Progenitor cell of endocrine pancreas (in vitro differentiated cells): Measurements from ENCODE around the gene GPR18. TPM values are rescaled to one million over a fixed set of nuclear protein-coding genes. Genes with fewer than 3 reads are reported as not detected.
A peak's percentile ranks its signal among the peaks of the same experiment; 100 is the strongest.
"Not testable (repeated sequence)": the region's sequence is repeated elsewhere in the genome, so short reads cannot be mapped to it uniquely, and the experiment has no call there.

Experiments used
- DNase-seq: peaks from one replicate; pipeline ENCODE4 v3.0.0; 2021; ENCODE audit warnings: low spot score; ENCODE audit not compliant: unreplicated experiment
- H3K27ac Mint-ChIP-seq: 2 replicates; pipeline ENCODE4 v1.8.0; 2021; ENCODE audit warnings: mild to moderate bottlenecking, moderate library complexity, mixed read lengths
- H3K27me3 Mint-ChIP-seq: 2 replicates; pipeline ENCODE4 v1.8.0; 2021; ENCODE audit warnings: mixed read lengths
- H3K36me3 Mint-ChIP-seq: 2 replicates; pipeline ENCODE4 v1.8.0; 2022; ENCODE audit warnings: mixed read lengths; ENCODE audit not compliant: insufficient read depth
- H3K4me1 Mint-ChIP-seq: 2 replicates; pipeline ENCODE4 v1.8.0; 2021; ENCODE audit warnings: low read depth, mixed read lengths
- H3K4me3 Mint-ChIP-seq: 2 replicates; pipeline ENCODE4 v1.8.0; 2021; ENCODE audit warnings: low read depth, mild to moderate bottlenecking, moderate library complexity, mixed read lengths
- H3K9me3 Mint-ChIP-seq: 2 replicates; pipeline ENCODE4 v1.8.0; 2021; ENCODE audit warnings: low read depth, mixed read lengths
- total RNA-seq: library from RNA; stranded (reverse); gene quantifications from 2 replicates; pipeline ENCODE4 v1.2.1, GENCODE V29; 2021
- TF ChIP-seq, protein P1 (sequence below): fragments of 200-600 bp; sonication (generic); IDR thresholded peaks from one replicate; pipeline ENCODE4 v1.5.0; 2021; ENCODE audit warnings: antibody characterized with exemption, mild to moderate bottlenecking; ENCODE audit not compliant: unreplicated experiment

Gene GPR18
- total RNA-seq, 1 donor from 2014 or later: not detected

DNA sequence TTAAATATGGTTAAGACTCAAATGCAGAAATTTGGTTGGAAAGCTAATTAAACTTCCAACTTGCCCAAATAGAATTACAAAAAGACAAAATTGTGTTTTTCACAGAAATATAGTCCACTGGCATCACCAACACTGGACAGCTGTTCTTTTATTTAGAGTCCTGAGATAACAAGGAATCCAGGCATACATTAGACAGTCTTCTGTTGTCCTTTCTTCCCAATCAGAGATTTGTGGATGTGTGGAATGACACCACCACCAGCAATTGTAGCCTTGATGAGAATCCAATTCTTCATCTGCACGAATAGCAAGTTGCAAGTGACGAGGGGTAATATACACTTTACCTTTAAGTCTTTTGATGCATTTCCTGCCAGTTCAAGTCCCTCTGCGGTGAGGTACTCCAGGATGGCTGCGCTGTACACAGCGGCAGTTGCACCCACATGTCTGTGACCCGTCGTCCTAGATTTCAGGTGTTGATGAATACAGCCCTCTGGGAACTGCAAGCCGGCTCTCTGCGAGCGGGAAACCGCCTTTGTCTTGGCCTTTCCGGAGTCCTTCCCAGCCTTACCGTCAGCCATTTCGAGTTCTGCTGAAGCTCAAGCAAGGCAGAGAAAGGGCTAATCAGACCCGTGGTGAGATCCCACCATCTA lies 42.9 kb downstream of the GPR18 start:
- H3K36me3 Mint-ChIP-seq: peaks cover 4% of the 10 kb centered on the region
- no peak overlapping the region for H3K4me3 Mint-ChIP-seq
- no peak overlapping the region for H3K27ac Mint-ChIP-seq
- H3K9me3 Mint-ChIP-seq: no peaks in the 10 kb centered on the region
- H3K27me3 Mint-ChIP-seq: no peaks in the 10 kb centered on the region
- peaks cover 4% of the 10 kb centered on the region for H3K4me1 Mint-ChIP-seq
- no peak for DNase-seq
- TF ChIP-seq, protein P1, sequence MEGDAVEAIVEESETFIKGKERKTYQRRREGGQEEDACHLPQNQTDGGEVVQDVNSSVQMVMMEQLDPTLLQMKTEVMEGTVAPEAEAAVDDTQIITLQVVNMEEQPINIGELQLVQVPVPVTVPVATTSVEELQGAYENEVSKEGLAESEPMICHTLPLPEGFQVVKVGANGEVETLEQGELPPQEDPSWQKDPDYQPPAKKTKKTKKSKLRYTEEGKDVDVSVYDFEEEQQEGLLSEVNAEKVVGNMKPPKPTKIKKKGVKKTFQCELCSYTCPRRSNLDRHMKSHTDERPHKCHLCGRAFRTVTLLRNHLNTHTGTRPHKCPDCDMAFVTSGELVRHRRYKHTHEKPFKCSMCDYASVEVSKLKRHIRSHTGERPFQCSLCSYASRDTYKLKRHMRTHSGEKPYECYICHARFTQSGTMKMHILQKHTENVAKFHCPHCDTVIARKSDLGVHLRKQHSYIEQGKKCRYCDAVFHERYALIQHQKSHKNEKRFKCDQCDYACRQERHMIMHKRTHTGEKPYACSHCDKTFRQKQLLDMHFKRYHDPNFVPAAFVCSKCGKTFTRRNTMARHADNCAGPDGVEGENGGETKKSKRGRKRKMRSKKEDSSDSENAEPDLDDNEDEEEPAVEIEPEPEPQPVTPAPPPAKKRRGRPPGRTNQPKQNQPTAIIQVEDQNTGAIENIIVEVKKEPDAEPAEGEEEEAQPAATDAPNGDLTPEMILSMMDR: no peak

DNA sequence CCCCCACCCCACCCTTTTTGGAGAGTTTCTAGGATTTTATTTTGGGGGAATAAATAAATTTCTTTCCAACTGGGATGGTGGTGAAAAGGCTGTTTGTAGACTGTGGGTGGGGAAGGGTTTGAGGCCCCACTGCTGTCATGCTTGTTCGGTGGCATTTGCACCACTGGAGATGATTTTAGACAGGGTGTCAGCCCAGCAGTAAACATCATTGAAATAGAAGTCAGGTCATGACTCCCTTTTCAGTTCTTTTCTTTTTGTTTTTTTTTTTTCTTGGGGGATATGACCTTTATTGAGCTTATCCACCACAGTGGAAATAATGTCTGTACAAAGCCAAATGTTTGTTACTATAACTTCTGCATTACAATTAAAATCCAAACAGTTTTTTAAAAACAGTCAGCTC lies 43.4 kb downstream of the GPR18 start:
- DNase-seq: no peak
- peaks cover 4% of the 10 kb centered on the region for H3K4me1 Mint-ChIP-seq
- H3K27me3 Mint-ChIP-seq: no peaks in the 10 kb centered on the region
- H3K27ac Mint-ChIP-seq: no peak overlapping the region
- no peak overlapping the region for H3K4me3 Mint-ChIP-seq
- H3K36me3 Mint-ChIP-seq: peaks cover 4% of the 10 kb centered on the region
- no peaks in the 10 kb centered on the region for H3K9me3 Mint-ChIP-seq
- TF ChIP-seq, protein P1: no peak

DNA sequence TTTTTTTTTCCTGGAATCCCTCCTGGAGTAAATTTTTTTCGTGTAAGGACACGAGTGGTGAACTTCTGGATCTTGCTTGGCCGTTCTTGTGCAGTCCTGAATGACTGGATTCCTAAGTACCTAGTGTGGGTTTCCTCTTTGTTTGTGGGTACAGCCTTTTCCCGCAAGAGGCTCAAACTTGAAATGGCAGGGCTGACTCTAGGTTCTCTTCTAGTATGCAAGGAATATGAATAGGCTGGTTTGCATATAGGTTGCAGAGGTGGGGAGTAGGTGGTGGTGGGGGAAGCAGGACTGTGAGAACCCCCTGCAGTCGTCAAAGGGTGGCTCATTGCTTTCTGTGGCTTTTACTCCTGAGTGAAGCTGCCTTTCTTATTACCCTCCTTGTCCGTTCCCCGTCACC lies 43.9 kb downstream of the GPR18 start:
- DNase-seq: no peak
- H3K27me3 Mint-ChIP-seq: no peaks in the 10 kb centered on the region
- peak overlapping the region; percentile 21 for H3K27ac Mint-ChIP-seq
- H3K36me3 Mint-ChIP-seq: peaks cover 4% of the 10 kb centered on the region
- TF ChIP-seq, protein P1: no peak
- peaks cover 4% of the 10 kb centered on the region for H3K4me1 Mint-ChIP-seq
- H3K4me3 Mint-ChIP-seq: no peak overlapping the region
- no peaks in the 10 kb centered on the region for H3K9me3 Mint-ChIP-seq

DNA sequence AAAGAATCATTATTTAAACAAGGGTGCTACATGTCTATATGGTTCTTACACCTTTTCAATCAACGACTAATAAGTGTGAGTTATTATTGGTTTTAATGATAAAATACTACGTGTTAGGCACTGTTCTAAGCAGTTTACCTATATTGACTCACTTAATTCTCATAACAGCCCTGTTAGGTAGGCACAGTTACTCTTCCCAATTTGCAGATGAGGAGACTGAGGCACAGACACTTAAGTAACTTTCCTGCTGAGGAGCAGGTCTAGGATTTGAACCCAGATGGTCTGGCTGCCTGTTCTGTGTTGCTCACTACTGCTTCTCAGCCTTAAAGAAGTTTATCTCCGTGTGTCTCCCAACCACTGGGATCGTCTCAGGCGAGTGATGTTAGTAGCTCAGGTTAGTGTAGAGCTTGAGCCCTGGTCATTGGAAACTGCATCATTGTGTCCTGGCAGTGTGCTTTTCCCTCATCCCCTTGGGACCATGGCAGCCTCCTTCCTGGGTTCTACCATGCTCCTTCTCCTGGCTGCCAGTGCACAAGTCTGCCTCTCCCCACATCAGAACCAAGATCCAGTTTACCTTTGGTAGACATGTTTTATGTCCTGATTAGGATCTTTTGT lies 46.7 kb downstream of the GPR18 start:
- Mint-ChIP-seq H3K9me3 (no peaks in the 10 kb centered on the region), H3K36me3 (peaks cover 4% of the 10 kb centered on the region), H3K27me3 (no peaks in the 10 kb centered on the region), H3K4me3 (no peak overlapping the region), H3K4me1 (peaks cover 2% of the 10 kb centered on the region), H3K27ac (no peak overlapping the region)
- DNase-seq: no peak
- TF ChIP-seq, protein P1: no peak

DNA sequence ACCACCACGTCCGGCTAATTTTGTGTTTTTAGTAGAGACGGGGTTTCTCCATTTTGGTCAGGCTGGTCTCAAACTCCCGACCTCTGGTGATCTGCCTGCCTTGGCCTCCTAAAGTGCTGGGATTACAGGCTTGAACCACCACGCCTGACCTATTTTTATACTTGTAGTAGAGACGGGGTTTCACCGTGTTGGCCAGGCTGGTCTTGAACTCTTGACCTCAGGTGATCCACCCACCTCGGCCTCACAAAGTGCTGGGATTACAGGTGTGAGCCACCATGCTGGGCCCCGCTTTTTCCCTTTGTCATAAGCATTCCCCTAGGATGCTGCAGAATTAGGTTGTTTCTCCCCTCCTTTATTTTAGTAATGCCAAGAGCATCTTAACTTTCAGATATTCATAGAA lies 47.6 kb downstream of the GPR18 start:
- not testable (repeated sequence) for DNase-seq, H3K9me3 Mint-ChIP-seq, H3K27me3 Mint-ChIP-seq, H3K4me1 Mint-ChIP-seq, H3K4me3 Mint-ChIP-seq, H3K27ac Mint-ChIP-seq, H3K36me3 Mint-ChIP-seq
